SKM-1 (cell line): Measurements from ENCODE around the gene P2RY8.

Experiments used
- DNase-seq: peaks from one replicate; lab custom pipeline; 2025; ENCODE audit not compliant: unreplicated experiment; lab: John Stamatoyannopoulos, UW

The P2RY8 gene

DNA sequence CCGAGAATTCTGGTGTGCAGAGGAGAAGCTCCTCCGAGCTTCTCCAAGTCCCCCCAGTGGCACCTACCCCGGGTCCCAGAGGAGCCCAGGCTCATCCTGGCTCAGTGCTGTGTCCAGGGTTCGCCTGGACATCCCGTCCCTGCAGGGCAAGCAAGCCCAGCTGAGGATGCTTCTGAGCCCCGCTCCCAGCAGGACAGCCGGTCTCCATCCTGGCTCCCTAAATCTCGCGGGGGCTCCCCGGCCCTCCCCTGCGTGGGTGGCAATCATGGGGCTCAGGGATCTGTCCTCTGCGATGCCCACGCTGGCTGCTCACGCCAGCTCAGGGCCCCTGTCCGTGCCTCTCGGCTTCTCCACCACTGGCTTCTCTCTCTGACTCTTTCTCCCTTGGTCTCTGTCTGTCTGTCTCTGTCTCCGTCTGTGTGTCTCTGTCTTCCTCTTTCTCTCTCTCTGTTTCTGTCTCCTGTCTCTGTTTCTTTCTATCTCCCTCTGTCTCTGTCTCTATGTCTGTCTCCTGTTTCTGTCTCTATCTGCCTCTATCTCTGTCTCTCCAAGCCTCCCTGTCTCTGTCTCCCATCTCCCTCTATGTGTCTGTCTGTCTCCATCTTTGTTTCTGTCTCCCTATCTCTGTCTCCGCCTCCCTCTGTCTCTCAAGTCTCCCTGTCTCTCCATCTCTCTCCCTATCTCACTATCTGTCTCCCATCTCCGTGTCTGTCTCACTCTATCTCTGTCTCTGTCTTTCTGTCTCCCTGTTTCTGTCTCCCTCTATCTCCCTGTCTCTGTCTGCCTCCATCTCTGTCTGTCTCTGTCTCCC, 117.2 kb downstream of the P2RY8 start:
- DNase-seq, result no peak

- DNase-seq, result no peak
Observed at GRCh38 chrX:1418901-1419544, 118.0 kb downstream of the P2RY8 start.

DNA sequence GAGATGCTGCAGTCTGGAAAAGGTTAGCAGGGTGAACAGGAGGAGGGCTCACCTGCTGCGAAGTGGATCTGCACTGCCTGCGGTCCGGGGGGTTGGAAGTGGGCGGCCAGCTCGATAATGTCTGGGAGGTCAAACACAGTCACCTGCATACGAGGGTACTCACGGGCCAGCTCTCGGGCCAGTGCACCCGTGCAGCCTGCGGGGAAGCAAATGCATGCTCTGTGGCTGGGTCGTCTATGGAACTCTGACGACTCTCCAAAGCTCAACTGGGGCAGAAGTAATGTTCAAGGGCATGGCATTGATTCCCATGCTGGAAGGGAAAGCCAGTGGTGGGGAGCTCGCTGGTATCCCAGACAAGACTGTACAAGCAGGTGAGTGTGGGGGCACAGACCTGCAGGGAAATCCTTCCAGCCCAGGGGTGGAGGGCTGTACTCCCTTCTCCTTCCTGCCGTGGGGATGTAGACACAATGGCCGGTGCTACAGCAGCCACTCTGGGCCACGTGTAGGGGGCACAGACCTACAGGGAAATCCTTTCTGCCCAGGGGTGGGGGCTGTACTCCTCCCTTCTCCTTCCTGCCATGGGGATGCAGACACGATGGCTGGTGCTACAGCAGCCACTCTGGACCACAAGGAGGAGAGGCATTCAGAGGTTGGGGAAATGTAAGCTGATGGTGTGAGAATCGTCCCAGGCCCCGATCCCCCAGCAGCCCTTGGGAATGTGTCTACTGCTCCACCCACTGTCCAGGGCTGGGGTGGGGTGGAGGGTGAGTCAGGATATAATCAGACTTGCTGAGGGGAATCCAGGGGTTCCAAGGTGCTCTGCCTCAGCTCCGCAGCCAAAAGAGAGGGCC, 118.8 kb downstream of the P2RY8 start:
- DNase-seq, result no peak

- no peak for DNase-seq
Observed at GRCh38 chrX:1416965-1417760, 119.8 kb downstream of the P2RY8 start.

GRCh38 chrX:1416327-1416784, 120.6 kb downstream of the P2RY8 start:
- DNase-seq, result no peak
